Parathyroid adenoma (tissue), 2 donors: Measurements from ENCODE around the gene CFAP77.
"Not testable (repeated sequence)": the region's sequence is repeated elsewhere in the genome, so short reads cannot be mapped to it uniquely, and the experiment has no call there.

ENCODE experiments used
- H2AFZ ChIP-seq: fragments of 300-600 bp; sonication (generic); one replicate; pipeline ENCODE4 v1.7.0; 2017; ENCODE audit warnings: antibody characterized with exemption, mild to moderate bottlenecking
- H3K27ac ChIP-seq: fragments of 300-600 bp; sonication (generic); one replicate; pipeline ENCODE4 v1.7.0; 2017
- H3K27me3 ChIP-seq: fragments of 300-600 bp; sonication (generic); one replicate; pipeline ENCODE4 v1.7.0; 2017; ENCODE audit warnings: low read length; ENCODE audit not compliant: control insufficient read depth, insufficient read depth
- H3K36me3 ChIP-seq: fragments of 300-600 bp; sonication (generic); one replicate; pipeline ENCODE4 v1.7.0; 2017; ENCODE audit warnings: low read length; ENCODE audit not compliant: control insufficient read depth, insufficient read depth
- H3K4me1 ChIP-seq: fragments of 300-600 bp; sonication (generic); one replicate; pipeline ENCODE4 v1.7.0; 2017; ENCODE audit warnings: control low read depth
- H3K4me2 ChIP-seq: fragments of 300-600 bp; sonication (generic); one replicate; pipeline ENCODE4 v1.7.0; 2017; ENCODE audit warnings: low read length
- H3K4me3 ChIP-seq: fragments of 300-600 bp; sonication (generic); one replicate; pipeline ENCODE4 v1.7.0; 2017; ENCODE audit warnings: low read depth, low read length
- H3K79me2 ChIP-seq: fragments of 300-600 bp; sonication (generic); one replicate; pipeline ENCODE4 v1.7.0; 2017; ENCODE audit warnings: control low read depth
- H3K9ac ChIP-seq: fragments of 300-600 bp; sonication (generic); one replicate; pipeline ENCODE4 v1.7.0; 2017; ENCODE audit warnings: mild to moderate bottlenecking
- H3K9me3 ChIP-seq: fragments of 300-600 bp; sonication (generic); one replicate; pipeline ENCODE4 v1.7.0; 2017; ENCODE audit warnings: low read length; ENCODE audit not compliant: control insufficient read depth
- CTCF ChIP-seq: fragments of 300-600 bp; sonication (generic); IDR thresholded peaks from one replicate; pipeline ENCODE4 v1.7.0; 2017; ENCODE audit warnings: antibody characterized with exemption, mild to moderate bottlenecking
- donor health status: primary hyperparathyroidism.

Gene CFAP77

GRCh38 chr9:132562306-132562573 lies 152.2 kb downstream of the CFAP77 start:
- no peak overlapping the region for H3K27ac ChIP-seq
- no peak overlapping the region for H3K4me2 ChIP-seq
- no peak overlapping the region for H3K9ac ChIP-seq
- no peaks in the 10 kb centered on the region for H3K79me2 ChIP-seq
- H3K4me3 ChIP-seq, result no peak overlapping the region
- no peaks in the 10 kb centered on the region for H3K36me3 ChIP-seq
- no peaks in the 10 kb centered on the region for H3K9me3 ChIP-seq
- H3K4me1 ChIP-seq, result peaks cover 10% of the 10 kb centered on the region
- TF ChIP-seq CTCF, result no peak
- H2AFZ ChIP-seq, result no peak overlapping the region
- H3K27me3 ChIP-seq, result no peaks in the 10 kb centered on the region

GRCh38 chr9:132564526-132564925 lies 154.5 kb downstream of the CFAP77 start:
- no peaks in the 10 kb centered on the region for H3K79me2 ChIP-seq
- H3K9ac ChIP-seq, result no peak overlapping the region
- no peak overlapping the region for H3K4me3 ChIP-seq
- no peaks in the 10 kb centered on the region for H3K36me3 ChIP-seq
- H3K27me3 ChIP-seq, result no peaks in the 10 kb centered on the region
- TF ChIP-seq CTCF, result no peak
- H3K4me1 ChIP-seq, result peaks cover 10% of the 10 kb centered on the region
- no peak overlapping the region for H3K4me2 ChIP-seq
- H3K9me3 ChIP-seq, result no peaks in the 10 kb centered on the region
- no peak overlapping the region for H3K27ac ChIP-seq
- no peak overlapping the region for H2AFZ ChIP-seq

- not testable (repeated sequence) for H3K27me3 ChIP-seq, H3K27ac ChIP-seq
Measured at GRCh38 chr9:132568787-132569186, 158.8 kb downstream of the CFAP77 start.

GRCh38 chr9:132571806-132572600 lies 162.0 kb downstream of the CFAP77 start:
- TF ChIP-seq CTCF, result no peak
- Histone ChIP-seq H3K4me3 (no peak overlapping the region), H3K4me1 (no peaks in the 10 kb centered on the region), H3K4me2 (no peak overlapping the region), H2AFZ (no peak overlapping the region), H3K36me3 (no peaks in the 10 kb centered on the region), H3K79me2 (no peaks in the 10 kb centered on the region), H3K9me3 (no peaks in the 10 kb centered on the region), H3K27ac (no peak overlapping the region), H3K27me3 (no peaks in the 10 kb centered on the region), H3K9ac (no peak overlapping the region)

More at GRCh38 chr9:132568787-132569186, 158.8 kb downstream of the CFAP77 start:
- not testable (repeated sequence) for H3K4me3 ChIP-seq, H3K9me3 ChIP-seq, H3K36me3 ChIP-seq, H3K79me2 ChIP-seq, H3K9ac ChIP-seq, H3K4me2 ChIP-seq, H2AFZ ChIP-seq, H3K4me1 ChIP-seq

- H3K27me3 ChIP-seq, result no peaks in the 10 kb centered on the region
- H3K79me2 ChIP-seq, result no peaks in the 10 kb centered on the region
- H3K4me2 ChIP-seq, result no peak overlapping the region
- no peak for TF ChIP-seq CTCF
- H3K27ac ChIP-seq, result no peak overlapping the region
- no peaks in the 10 kb centered on the region for H3K4me1 ChIP-seq
- H3K36me3 ChIP-seq, result no peaks in the 10 kb centered on the region
- H2AFZ ChIP-seq, result peak overlapping the region; percentile 58
- H3K4me3 ChIP-seq, result no peak overlapping the region
- no peak overlapping the region for H3K9ac ChIP-seq
- H3K9me3 ChIP-seq, result no peaks in the 10 kb centered on the region
Measured at GRCh38 chr9:132572921-132573320, 162.9 kb downstream of the CFAP77 start.
